HepG2 (cell line): Measurements from ENCODE around the gene ABCB8. TPM values are rescaled to one million over a fixed set of nuclear protein-coding genes. Genes with fewer than 3 reads are reported as not detected.

Experiments
- ADNP ChIP-seq: sonication (generic); formaldehyde crosslinking; IDR thresholded peaks from 2 replicates; pipeline ENCODE4 v1.4.0; 2020; ENCODE audit warnings: missing genetic modification reagents
- DZIP1 ChIP-seq: sonication (generic); formaldehyde crosslinking; IDR thresholded peaks from 2 replicates; pipeline ENCODE4 v1.5.0; 2020; ENCODE audit warnings: mild to moderate bottlenecking, missing genetic modification reagents
- GPN1 ChIP-seq: sonication (generic); formaldehyde crosslinking; IDR thresholded peaks from 2 replicates; pipeline ENCODE4 v1.5.1; 2020; ENCODE audit warnings: missing genetic modification reagents, borderline replicate concordance
- IRF2 ChIP-seq: IDR thresholded peaks from 2 replicates; pipeline ENCODE4 v1.6.1; 2018; ENCODE audit warnings: missing genetic modification reagents, missing compliant biosample characterization
- JUND ChIP-seq: sonication (generic); formaldehyde crosslinking; IDR thresholded peaks from 2 replicates; pipeline ENCODE4 v1.8.0; 2022; ENCODE audit warnings: mild to moderate bottlenecking, missing genetic modification reagents
- KLF11 ChIP-seq: IDR thresholded peaks from 2 replicates; pipeline ENCODE4 v1.6.1; 2016; ENCODE audit warnings: missing compliant biosample characterization
- NR2F6 ChIP-seq, 2 experiments: IDR thresholded peaks; 2 replicates each; pipeline ENCODE4 v1.6.1; 2016; ENCODE audit warnings: antibody characterized with exemption in 1 of 2, mild to moderate bottlenecking in 1 of 2
- PHF20 ChIP-seq: sonication (generic); formaldehyde crosslinking; IDR thresholded peaks from 2 replicates; pipeline ENCODE4 v1.5.0; 2020; ENCODE audit warnings: mild to moderate bottlenecking, missing genetic modification reagents
- PRDM4 ChIP-seq: sonication (generic); formaldehyde crosslinking; IDR thresholded peaks from 2 replicates; pipeline ENCODE4 v1.9.0; 2021; ENCODE audit warnings: missing genetic modification reagents, borderline replicate concordance
- REXO4 ChIP-seq: sonication (generic); formaldehyde crosslinking; IDR thresholded peaks from 2 replicates; pipeline ENCODE4 v1.8.0; 2022; ENCODE audit warnings: missing genetic modification reagents, mild to moderate bottlenecking, borderline replicate concordance
- RFX5 ChIP-seq: IDR thresholded peaks from 2 replicates; pipeline ENCODE4 v1.6.1; 2011; ENCODE audit warnings: low read depth, low read length, improper control_type of control experiment
- TFDP2 ChIP-seq: sonication (generic); formaldehyde crosslinking; IDR thresholded peaks from 2 replicates; pipeline ENCODE4 v1.4.0; 2020; ENCODE audit warnings: missing genetic modification reagents
- TOE1 ChIP-seq: sonication (generic); formaldehyde crosslinking; IDR thresholded peaks from 2 replicates; pipeline ENCODE4 v1.4.0; 2020; ENCODE audit warnings: mild to moderate bottlenecking, missing genetic modification reagents
- TRIM24 ChIP-seq: sonication (generic); formaldehyde crosslinking; IDR thresholded peaks from 2 replicates; pipeline ENCODE4 v1.8.0; 2022; ENCODE audit warnings: mild to moderate bottlenecking, missing genetic modification reagents
- YEATS2 ChIP-seq: sonication (generic); formaldehyde crosslinking; IDR thresholded peaks from 2 replicates; pipeline ENCODE4 v1.4.0; 2020; ENCODE audit warnings: missing genetic modification reagents, borderline replicate concordance
- ZGPAT ChIP-seq: IDR thresholded peaks from 2 replicates; pipeline ENCODE4 v1.6.1; 2016; ENCODE audit warnings: mild to moderate bottlenecking
- ZNF34 ChIP-seq: sonication (generic); formaldehyde crosslinking; IDR thresholded peaks from 2 replicates; pipeline ENCODE4 v1.4.0; 2020; ENCODE audit warnings: mild to moderate bottlenecking, missing genetic modification reagents, borderline replicate concordance
- ZNF431 ChIP-seq: sonication (generic); formaldehyde crosslinking; IDR thresholded peaks from 2 replicates; pipeline ENCODE4 v1.9.0; 2022; ENCODE audit warnings: missing genetic modification reagents, low read depth, mild to moderate bottlenecking, borderline replicate concordance
- ZNF709 ChIP-seq: sonication (generic); formaldehyde crosslinking; IDR thresholded peaks from 2 replicates; pipeline ENCODE4 v1.5.0; 2020; ENCODE audit warnings: mild to moderate bottlenecking, missing genetic modification reagents
- ZNF747 ChIP-seq: sonication (generic); formaldehyde crosslinking; IDR thresholded peaks from 2 replicates; pipeline ENCODE4 v1.8.1; 2023; ENCODE audit warnings: missing genetic modification reagents, mild to moderate bottlenecking, borderline replicate concordance
- ZSCAN30 ChIP-seq: sonication (generic); formaldehyde crosslinking; IDR thresholded peaks from 2 replicates; pipeline ENCODE4 v1.5.0; 2020; ENCODE audit warnings: mild to moderate bottlenecking, missing genetic modification reagents
- ZZZ3 ChIP-seq: sonication (generic); formaldehyde crosslinking; IDR thresholded peaks from 2 replicates; pipeline ENCODE4 v1.4.0; 2020; ENCODE audit warnings: missing genetic modification reagents, mild to moderate bottlenecking, borderline replicate concordance
- polyA plus RNA-seq, 8 experiments: library from polyadenylated mRNA; depleted of rRNA in 3 of 8; stranded (reverse) in 7 of 8; unstranded in 1 of 8; fragments of >200 nt; fragmentation: Illumina TruSeq in 4 of 8; extraction: Trizol in 4 of 8; gene quantifications; 2 replicates each; pipeline versions ENCODE4 v1.2.1 to v1.2.3, GENCODE V29; 2011 to 2016; ENCODE audit warnings: low read depth in 4 of 8, missing spikeins in 1 of 8, mixed read lengths in 1 of 8; ENCODE audit not compliant: insufficient read depth in 1 of 8
- total RNA-seq, 5 experiments: library from RNA; depleted of rRNA; stranded (reverse); fragments of >200 nt; fragmentation: Illumina TruSeq; extraction: Trizol; gene quantifications; 2 replicates each; pipeline ENCODE4 v1.2.3, GENCODE V29; 2016; ENCODE audit warnings: low read depth in 1 of 5

The ABCB8 gene
- total and polyA plus RNA-seq, 2 of the 13 experiments (the other 11 are each of a cell fraction or from before 2014, with no cell fraction given), result 6.6 to 16.7 TPM

- TF ChIP-seq YEATS2 (CRISPR knock-in tag), result no peak
- TF ChIP-seq ZZZ3, result no peak
- no peak for TF ChIP-seq TOE1 (CRISPR knock-in tag)
- peak; percentile 37; the same call in 1 of the 2 replicates for TF ChIP-seq ZNF747 (CRISPR knock-in tag)
- no peak for TF ChIP-seq DZIP1 (CRISPR knock-in tag)
- no peak for TF ChIP-seq PRDM4 (CRISPR knock-in tag)
- TF ChIP-seq PHF20, result no peak
- TF ChIP-seq ADNP (CRISPR knock-in tag), result no peak
- no peak; the same call in 1 of the 2 replicates for TF ChIP-seq ZNF709 (CRISPR knock-in tag)
- no peak for TF ChIP-seq ZSCAN30
- TF ChIP-seq ZNF34, result no peak
- TF ChIP-seq ZNF431 (CRISPR knock-in tag), result no peak
- no peak for TF ChIP-seq NR2F6 (IDR thresholded peaks at IDR 0.05)
- TF ChIP-seq NR2F6 (CRISPR knock-in tag; IDR thresholded peaks at IDR 0.05), result no peak
- TF ChIP-seq GPN1 (CRISPR knock-in tag), result no peak
- TF ChIP-seq ZGPAT (CRISPR knock-in tag), result peak; percentile 19; the same call in 1 of the 2 replicates
- no peak for TF ChIP-seq KLF11 (CRISPR knock-in tag)
- no peak for TF ChIP-seq TRIM24 (CRISPR knock-in tag)
- peak; percentile 24; the same call in 1 of the 2 replicates for TF ChIP-seq TFDP2 (CRISPR knock-in tag)
- no peak for TF ChIP-seq IRF2
- no peak for TF ChIP-seq JUND (CRISPR knock-in tag)
- TF ChIP-seq REXO4 (CRISPR knock-in tag), result no peak
- TF ChIP-seq RFX5, result no peak
These were observed 31.3 kb downstream of the ABCB8 start, which contains the start of gene SLC4A2 (continued) for GRCh38 chr7:151059367-151060112.
